Measurements from ENCODE around the gene SLC6A17.

SLC6A17 gene

GRCh38 chr1:110206261-110206920 is 56.1 kb downstream of the SLC6A17 start:
- DNase-seq, result no peak

DNA sequence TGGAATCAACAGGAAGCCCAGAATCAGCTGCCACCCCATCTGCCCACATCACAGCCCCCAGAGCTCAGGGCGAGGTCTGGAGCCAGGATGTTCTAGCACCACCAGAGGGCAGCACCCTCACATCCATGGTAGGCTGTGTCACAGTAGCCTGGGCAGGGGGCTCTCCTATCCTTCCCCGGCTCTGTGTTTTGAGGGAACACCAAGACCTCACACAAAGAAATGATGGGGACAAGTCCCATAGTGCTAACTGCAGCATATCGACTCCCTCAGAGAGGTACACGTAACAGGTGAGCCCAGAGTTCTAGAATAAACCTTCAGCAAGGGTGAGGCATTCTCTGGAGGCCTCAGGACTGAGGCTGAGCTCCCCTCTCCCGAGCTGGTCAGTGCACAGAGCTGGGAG is 57.5 kb downstream of the SLC6A17 start:
- peak; percentile 63 for DNase-seq

DNA sequence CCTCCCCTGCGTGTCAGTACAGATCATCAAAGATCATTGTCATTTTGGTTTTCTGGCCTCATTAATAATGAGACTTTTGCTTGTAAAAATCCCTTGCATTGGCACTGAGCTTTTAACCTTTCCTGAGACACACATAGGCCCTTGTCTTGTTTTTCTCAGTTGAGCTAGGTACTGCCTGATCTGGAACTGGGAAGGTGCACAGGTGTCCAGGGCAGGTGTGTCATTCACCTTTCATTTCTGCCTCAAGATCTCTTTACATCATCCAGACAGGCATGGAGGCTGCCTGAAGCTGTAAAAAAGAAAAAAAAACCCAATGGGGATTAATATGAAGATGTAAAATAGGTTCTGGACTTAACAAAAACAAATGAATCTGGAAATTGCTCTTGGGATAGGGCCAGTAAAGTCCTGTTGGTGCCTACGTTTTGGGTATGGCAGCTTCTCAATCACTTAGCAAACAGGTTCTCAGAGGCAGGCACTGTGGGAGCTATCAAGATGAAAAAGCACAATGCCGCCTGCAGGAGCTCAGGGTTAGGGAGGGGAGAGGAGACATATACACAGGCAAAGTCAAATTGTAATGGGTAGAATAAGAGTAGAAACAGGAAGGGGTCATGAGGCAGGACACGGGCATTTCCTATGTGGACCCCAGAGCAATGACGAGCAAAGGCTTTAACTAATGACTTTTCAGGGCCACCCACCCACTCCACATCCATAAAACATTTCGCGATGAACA is 58.8 kb downstream of the SLC6A17 start:
- no peak for DNase-seq

DNA sequence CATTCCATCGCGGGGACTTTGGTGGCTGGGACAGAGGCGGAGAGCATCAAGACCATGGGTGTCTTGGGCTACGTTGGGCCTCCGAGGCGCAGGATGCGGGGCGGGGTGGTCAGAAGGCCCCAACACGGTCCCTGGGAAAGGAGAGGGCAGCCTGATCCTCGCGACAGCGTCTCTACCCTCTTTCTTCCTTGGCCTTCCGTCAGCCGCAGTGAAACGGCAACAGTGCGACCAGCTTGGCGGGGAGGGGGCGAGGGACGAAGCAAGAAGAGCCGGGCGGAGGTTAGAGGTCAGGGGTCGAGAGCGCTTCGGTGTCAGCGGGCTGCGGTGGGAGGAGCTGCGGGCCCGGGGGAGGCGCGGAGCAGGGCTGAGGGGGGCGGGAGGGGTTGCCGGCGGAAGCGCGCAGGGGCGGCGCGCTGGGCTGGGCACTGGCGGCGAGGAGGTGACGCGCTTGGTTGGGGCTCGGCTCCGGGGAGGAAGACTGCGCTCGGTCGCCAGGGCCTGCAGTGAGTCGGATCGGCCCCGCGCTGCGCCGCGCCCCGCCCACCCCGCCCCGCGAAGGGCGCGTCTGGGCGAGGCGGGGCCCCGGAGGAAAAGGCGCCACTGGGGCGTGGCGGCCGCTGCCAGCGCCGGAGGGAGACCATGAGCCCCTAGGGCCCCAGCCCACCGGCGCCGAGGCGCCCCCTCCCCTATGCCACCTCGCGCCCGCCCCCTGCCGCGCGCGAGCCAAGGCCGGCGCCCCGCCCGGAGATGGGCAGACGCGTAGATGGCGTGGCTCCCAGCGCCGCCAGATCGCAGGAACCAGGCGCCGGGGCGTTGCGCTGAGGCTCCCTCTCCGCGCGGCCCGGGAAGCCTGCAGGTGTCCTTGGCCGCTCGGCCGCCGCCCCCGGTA is 59.7 kb downstream of the SLC6A17 start, which contains the start of gene KCNC4:
KCNC4 (plus strand) TSS at position 600 of the 889 bp plus-strand sequence. CDS start 1,186 bp downstream, outside the sequence.
- peak; percentile 58 for DNase-seq

GRCh38 chr1:110210604-110211495 is 60.6 kb downstream of the SLC6A17 start:
- peak; percentile 32 for DNase-seq

DNA sequence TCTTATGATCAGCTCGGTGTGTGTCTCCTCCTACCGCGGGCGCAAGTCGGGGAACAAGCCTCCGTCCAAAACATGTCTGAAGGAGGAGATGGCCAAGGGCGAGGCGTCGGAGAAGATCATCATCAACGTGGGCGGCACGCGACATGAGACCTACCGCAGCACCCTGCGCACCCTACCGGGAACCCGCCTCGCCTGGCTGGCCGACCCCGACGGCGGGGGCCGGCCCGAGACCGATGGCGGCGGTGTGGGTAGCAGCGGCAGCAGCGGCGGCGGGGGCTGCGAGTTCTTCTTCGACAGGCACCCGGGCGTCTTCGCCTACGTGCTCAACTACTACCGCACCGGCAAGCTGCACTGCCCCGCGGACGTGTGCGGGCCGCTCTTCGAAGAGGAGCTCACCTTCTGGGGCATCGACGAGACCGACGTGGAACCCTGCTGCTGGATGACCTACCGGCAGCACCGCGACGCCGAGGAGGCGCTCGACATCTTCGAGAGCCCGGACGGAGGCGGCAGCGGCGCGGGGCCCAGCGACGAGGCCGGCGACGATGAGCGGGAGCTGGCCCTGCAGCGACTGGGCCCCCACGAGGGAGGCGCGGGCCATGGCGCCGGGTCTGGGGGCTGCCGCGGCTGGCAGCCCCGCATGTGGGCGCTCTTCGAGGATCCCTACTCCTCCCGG is 61.3 kb downstream of the SLC6A17 start:
- DNase-seq, result no peak

GRCh38 chr1:110212169-110213142 is 62.2 kb downstream of the SLC6A17 start:
- peak; percentile 21 for DNase-seq

DNA sequence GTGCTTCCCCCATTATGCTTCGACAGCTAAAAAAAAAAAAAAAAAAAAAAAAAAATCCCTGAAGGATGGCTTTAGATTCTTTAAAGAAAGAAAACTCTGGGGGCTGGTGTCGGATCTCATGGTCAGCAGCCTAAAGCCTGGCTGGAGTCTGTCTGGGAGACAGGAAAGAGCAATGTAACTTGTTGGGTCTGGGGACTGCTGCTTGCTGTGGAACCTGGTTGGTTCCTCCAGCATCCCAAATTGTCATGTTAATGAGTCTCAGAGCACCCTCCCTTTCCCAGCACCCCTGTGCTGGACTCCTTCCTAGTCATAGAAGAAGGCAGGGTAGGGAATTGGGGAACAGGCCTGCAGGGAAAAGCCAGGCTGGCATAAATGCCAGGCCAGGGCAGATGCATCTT is 62.8 kb downstream of the SLC6A17 start:
- no peak for DNase-seq

- no peak for DNase-seq
Measured at GRCh38 chr1:110214454-110215404, 64.4 kb downstream of the SLC6A17 start.

- no peak for DNase-seq
Measured at GRCh38 chr1:110215621-110216515, 65.6 kb downstream of the SLC6A17 start.

DNA sequence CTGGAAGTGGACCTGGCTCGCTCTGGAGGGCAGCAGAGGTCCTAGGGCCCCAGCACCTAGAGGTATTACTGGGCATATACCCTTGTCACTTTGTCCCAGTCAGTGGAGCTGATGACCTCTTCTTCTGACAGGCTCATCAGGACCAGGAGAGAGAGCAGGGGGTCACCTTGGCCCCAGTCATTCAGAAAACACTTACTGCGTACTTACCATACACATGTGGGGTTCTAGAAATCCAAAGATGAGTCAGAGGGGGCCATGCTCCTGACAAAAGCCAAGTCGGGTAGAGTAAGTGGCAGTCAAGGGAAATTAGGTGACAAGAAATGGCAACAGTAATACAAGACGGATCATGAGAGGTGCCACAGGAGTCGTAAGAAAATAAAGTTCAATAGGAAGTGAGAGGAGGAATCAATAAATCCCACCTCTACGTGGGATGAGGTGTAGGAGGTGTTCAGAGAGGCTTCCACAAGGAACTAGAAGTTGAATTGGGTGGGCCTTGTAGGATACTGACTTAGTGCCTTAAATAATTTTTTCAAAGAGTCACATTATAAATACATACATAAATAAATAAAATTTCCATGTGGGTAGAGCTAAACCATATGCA is 66.7 kb downstream of the SLC6A17 start:
- no peak for DNase-seq

DNA sequence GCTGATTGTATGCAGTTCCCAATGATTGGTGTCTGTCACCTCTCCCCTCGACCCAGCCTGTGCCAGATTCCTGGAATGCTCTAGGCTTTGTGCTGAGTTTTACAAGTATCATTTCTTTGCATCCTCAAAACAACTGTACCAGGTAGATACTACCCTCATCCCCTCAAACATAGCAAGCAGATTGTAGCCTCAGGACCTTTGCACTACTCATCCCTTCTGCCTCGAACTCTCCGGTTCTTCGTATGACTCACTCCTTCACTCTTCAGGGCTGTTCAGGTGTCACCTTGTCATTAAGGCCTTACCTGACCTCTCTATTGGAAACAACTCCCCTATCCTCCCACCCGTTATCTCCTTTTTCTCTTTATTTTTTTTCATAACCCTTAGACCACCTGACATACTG is 67.8 kb downstream of the SLC6A17 start:
- DNase-seq, result no peak

GRCh38 chr1:110218739-110219138 is 68.4 kb downstream of the SLC6A17 start:
- DNase-seq, result no peak

GRCh38 chr1:110220324-110220723 is 70.0 kb downstream of the SLC6A17 start:
- DNase-seq, result no peak

DNA sequence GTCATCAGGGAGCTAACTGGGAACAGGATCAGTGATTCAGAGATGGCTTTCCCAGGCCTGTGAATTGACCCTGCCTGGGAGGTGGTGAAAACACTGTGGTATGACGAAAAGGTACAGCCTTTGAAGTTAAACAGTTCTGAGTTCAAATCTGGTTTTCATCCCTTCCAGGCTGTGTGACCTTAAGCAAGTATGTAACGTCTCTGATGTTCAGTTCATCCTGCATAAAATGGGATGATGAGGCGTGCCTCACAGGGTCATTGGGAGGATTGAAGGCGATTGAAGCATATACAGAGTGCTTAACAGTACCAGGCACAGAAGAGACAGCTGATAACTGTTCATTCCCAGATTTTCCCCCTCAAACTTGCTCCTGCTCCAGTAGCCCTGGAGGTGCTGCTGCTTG is 70.8 kb downstream of the SLC6A17 start:
- DNase-seq, result no peak

- DNase-seq, result no peak
Measured at GRCh38 chr1:110223127-110223526, 72.8 kb downstream of the SLC6A17 start.

DNA sequence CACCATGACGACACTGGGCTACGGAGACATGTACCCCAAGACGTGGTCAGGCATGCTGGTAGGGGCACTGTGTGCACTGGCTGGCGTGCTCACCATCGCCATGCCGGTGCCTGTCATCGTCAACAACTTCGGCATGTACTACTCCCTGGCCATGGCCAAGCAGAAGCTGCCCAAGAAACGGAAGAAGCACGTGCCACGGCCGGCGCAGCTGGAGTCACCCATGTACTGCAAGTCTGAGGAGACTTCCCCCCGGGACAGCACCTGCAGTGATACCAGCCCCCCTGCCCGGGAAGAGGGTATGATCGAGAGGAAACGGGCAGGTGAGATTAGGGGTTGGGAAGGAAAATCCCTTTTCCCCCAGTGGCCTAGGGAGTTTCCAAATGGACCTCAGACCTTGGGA is 73.3 kb downstream of the SLC6A17 start:
- no peak for DNase-seq
